Suprapubic skin (tissue), 4 donors: ENCODE measurements around the gene PCDHB6. TPM values are rescaled to one million over a fixed set of nuclear protein-coding genes. Genes with fewer than 3 reads are reported as not detected.
"Not testable (repeated sequence)": the region's sequence is repeated elsewhere in the genome, so short reads cannot be mapped to it uniquely, and the experiment has no call there.

Experiments used
- DNase-seq, 2 donors: peaks; one replicate each; pipeline ENCODE4 v3.0.0-alpha.2; 2019; ENCODE audit warnings: low spot score in 2 of 2
- H3K27ac ChIP-seq: fragments of 200-600 bp; sonication (generic); one replicate; pipeline ENCODE4 v1.5.1; 2019
- H3K27me3 ChIP-seq: fragments of 200-600 bp; sonication (generic); one replicate; pipeline ENCODE4 v1.5.1; 2019
- H3K36me3 ChIP-seq: fragments of 200-600 bp; sonication (generic); one replicate; pipeline ENCODE4 v1.5.1; 2019
- H3K4me1 ChIP-seq: fragments of 200-600 bp; sonication (generic); one replicate; pipeline ENCODE4 v1.5.1; 2019
- H3K4me3 ChIP-seq: fragments of 200-600 bp; sonication (generic); one replicate; pipeline ENCODE4 v1.5.1; 2019; ENCODE audit warnings: mild to moderate bottlenecking
- H3K9me3 ChIP-seq: fragments of 200-600 bp; sonication (generic); one replicate; pipeline ENCODE4 v1.5.1; 2019
- EP300 ChIP-seq: sonication (generic); formaldehyde crosslinking; IDR thresholded peaks from one replicate; pipeline ENCODE4 v1.6.1; 2017; ENCODE audit warnings: antibody characterized with exemption
- POLR2A ChIP-seq, 2 donors: fragments of 450-650 bp; IDR thresholded peaks; one replicate each; pipeline ENCODE4 v1.6.1; 2017; ENCODE audit warnings: antibody characterized with exemption in 2 of 2, mild to moderate bottlenecking in 2 of 2, moderate library complexity in 2 of 2
- POLR2AphosphoS5 ChIP-seq, 3 donors: sonication (generic); formaldehyde crosslinking; IDR thresholded peaks; one replicate each; pipeline ENCODE4 v1.6.1; 2017; ENCODE audit warnings: antibody characterized with exemption in 3 of 3
- WGBS: methylation state at CpG from one replicate; pipeline ENCODE4 v1.1.5; 2018; 5-methylcytosine and 5-hydroxymethylcytosine counted together
- total RNA-seq, 4 donors: library from RNA; depleted of rRNA; stranded (reverse); fragments of >200 nt; gene quantifications; one replicate each; pipeline ENCODE4 v1.1.0, GENCODE V29; 2016
- TF ChIP-seq, protein P1 (sequence below), 2 donors: fragments of 200-600 bp in 1 of 2; fragments of 450-650 bp in 1 of 2; sonication (generic) in 1 of 2; IDR thresholded peaks; one replicate each; pipeline ENCODE4 v1.5.1; 2016 to 2019; ENCODE audit warnings: antibody characterized with exemption in 2 of 2, mild to moderate bottlenecking in 1 of 2, moderate library complexity in 1 of 2

The PCDHB6 gene
- total RNA-seq, 4 donors from 2014 or later, result 0.76 to 2.2 (median 1.7) TPM; not detected in 1

DNA sequence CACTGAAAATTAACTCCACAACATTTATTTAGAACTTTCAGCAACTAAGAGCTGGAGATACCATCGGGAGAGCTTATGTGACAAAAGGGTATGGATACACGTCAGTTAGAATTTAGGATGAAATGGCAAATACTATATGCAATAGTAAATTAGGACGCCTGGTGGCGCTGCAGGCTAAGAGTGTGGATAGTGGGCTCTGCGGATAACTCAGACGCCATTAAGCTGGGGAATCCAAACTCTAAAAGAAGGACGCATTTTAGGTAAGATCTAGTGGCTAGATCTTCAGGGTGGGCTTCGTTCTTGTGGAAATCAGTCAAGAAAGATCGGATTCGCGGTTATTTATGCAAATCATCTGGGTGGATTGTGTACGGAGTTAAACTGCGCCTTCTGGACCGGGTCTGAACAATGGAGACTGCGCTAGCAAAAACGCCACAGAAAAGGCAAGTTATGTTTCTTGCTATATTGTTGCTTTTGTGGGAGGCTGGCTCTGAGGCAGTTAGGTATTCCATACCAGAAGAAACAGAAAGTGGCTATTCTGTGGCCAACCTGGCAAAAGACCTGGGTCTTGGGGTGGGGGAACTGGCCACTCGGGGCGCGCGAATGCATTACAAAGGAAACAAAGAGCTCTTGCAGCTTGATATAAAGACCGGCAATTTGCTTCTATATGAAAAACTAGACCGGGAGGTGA is 14.7 kb upstream of the PCDHB6 start, which contains the start of gene PCDHB5:
TSS of gene PCDHB5 (plus strand) at position 177 of the 688 bp plus-strand sequence. CDS start at position 406, 229 bp downstream.
- no peak for TF ChIP-seq EP300
- no peak for TF ChIP-seq POLR2A (IDR thresholded peaks at IDR 0.05)
- TF ChIP-seq, protein P1, sequence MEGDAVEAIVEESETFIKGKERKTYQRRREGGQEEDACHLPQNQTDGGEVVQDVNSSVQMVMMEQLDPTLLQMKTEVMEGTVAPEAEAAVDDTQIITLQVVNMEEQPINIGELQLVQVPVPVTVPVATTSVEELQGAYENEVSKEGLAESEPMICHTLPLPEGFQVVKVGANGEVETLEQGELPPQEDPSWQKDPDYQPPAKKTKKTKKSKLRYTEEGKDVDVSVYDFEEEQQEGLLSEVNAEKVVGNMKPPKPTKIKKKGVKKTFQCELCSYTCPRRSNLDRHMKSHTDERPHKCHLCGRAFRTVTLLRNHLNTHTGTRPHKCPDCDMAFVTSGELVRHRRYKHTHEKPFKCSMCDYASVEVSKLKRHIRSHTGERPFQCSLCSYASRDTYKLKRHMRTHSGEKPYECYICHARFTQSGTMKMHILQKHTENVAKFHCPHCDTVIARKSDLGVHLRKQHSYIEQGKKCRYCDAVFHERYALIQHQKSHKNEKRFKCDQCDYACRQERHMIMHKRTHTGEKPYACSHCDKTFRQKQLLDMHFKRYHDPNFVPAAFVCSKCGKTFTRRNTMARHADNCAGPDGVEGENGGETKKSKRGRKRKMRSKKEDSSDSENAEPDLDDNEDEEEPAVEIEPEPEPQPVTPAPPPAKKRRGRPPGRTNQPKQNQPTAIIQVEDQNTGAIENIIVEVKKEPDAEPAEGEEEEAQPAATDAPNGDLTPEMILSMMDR (IDR thresholded peaks at IDR 0.05), result no peak
- TF ChIP-seq POLR2AphosphoS5 (IDR thresholded peaks at IDR 0.05), result no peak
- no peak for DNase-seq
- Histone ChIP-seq H3K4me1 (no peaks in the 10 kb centered on the region), H3K36me3 (no peaks in the 10 kb centered on the region), H3K27ac (no peak within 1 kb of the TSS), H3K4me3 (peak within 1 kb of the TSS; percentile 31), H3K27me3 (no peaks in the 10 kb centered on the region), H3K9me3 (peaks cover 23% of the 10 kb centered on the region)
- 23% methylated on average over 22 of the region's 22 CpGs for WGBS

DNA sequence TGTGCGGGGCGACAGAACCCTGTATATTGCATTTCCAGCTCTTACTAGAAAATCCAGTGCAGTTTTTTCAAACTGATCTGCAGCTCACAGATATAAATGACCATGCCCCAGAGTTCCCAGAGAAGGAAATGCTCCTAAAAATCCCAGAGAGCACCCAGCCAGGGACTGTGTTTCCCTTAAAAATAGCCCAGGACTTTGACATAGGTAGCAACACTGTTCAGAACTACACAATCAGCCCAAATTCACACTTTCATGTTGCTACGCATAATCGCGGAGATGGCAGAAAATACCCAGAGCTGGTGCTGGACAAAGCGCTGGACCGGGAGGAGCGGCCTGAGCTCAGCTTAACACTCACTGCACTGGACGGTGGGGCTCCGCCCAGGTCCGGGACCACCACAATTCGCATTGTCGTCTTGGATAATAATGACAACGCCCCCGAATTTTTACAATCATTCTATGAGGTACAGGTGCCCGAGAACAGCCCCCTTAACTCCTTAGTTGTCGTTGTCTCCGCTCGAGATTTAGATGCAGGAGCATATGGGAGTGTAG is 14.1 kb upstream of the PCDHB6 start:
- H3K4me1 ChIP-seq, result no peaks in the 10 kb centered on the region
- H3K36me3 ChIP-seq, result no peaks in the 10 kb centered on the region
- no peak for TF ChIP-seq POLR2AphosphoS5 (IDR thresholded peaks at IDR 0.05)
- TF ChIP-seq, protein P1 (IDR thresholded peaks at IDR 0.05), result no peak
- no peak for TF ChIP-seq POLR2A (IDR thresholded peaks at IDR 0.05)
- TF ChIP-seq EP300, result no peak
- H3K4me3 ChIP-seq, result peak overlapping the region; percentile 31
- H3K27ac ChIP-seq, result no peak overlapping the region
- peaks cover 23% of the 10 kb centered on the region for H3K9me3 ChIP-seq
- DNase-seq, result no peak
- no peaks in the 10 kb centered on the region for H3K27me3 ChIP-seq
- 58% methylated on average over 19 of the region's 19 CpGs for WGBS

DNA sequence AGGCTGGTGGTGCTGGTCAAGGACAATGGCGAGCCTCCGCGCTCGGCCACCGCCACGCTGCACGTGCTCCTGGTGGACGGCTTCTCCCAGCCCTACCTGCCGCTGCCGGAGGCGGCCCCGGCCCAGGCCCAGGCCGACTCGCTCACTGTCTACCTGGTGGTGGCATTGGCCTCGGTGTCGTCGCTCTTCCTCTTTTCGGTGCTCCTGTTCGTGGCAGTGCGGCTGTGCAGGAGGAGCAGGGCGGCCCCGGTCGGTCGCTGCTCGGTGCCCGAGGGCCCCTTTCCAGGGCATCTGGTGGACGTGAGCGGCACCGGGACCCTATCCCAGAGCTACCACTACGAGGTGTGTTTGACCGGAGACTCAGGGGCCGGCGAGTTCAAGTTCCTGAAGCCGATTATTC is 12.5 kb upstream of the PCDHB6 start:
- DNase-seq, H3K4me1 ChIP-seq, H3K36me3 ChIP-seq, H3K27me3 ChIP-seq, H3K4me3 ChIP-seq, H3K27ac ChIP-seq: not testable (repeated sequence)
- H3K9me3 ChIP-seq, result peaks cover 27% of the 10 kb centered on the region
- WGBS, result 43% methylated on average over 5 of the region's 34 CpGs

DNA sequence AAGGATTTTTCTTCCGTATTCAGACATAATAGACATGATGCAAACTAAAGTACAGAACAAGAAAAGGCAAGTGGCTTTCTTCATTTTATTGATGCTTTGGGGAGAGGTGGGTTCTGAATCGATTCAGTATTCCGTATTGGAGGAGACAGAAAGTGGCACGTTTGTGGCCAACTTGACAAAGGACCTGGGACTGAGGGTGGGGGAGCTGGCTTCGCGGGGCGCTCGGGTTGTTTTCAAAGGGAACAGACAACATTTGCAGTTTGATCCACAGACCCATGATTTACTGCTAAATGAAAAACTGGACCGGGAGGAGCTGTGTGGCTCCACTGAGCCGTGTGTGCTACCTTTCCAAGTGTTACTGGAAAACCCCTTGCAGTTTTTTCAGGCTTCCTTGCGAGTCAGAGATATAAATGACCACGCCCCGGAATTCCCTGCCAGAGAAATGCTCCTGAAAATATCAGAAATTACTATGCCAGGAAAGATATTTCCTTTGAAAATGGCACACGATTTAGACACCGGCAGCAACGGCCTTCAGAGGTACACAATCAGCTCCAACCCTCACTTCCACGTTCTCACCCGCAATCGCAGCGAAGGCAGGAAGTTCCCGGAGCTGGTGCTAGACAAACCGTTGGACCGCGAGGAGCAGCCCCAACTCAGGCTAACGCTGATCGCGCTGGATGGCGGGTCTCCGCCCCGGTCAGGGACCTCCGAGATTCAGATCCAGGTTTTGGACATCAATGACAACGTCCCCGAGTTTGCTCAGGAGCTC is 551 bp downstream of the PCDHB6 start:
- Histone ChIP-seq H3K9me3 (peaks cover 9% of the 10 kb centered on the region), H3K36me3 (no peaks in the 10 kb centered on the region), H3K27me3 (no peaks in the 10 kb centered on the region), H3K4me3 (peak overlapping the region; percentile 28), H3K27ac (no peak overlapping the region), H3K4me1 (no peaks in the 10 kb centered on the region)
- TF ChIP-seq, protein P1 (IDR thresholded peaks at IDR 0.05), result no peak
- no peak for TF ChIP-seq POLR2AphosphoS5 (IDR thresholded peaks at IDR 0.05)
- TF ChIP-seq POLR2A (IDR thresholded peaks at IDR 0.05), result no peak
- WGBS, result 44% methylated on average over 33 of the region's 33 CpGs
- DNase-seq, result no peak

DNA sequence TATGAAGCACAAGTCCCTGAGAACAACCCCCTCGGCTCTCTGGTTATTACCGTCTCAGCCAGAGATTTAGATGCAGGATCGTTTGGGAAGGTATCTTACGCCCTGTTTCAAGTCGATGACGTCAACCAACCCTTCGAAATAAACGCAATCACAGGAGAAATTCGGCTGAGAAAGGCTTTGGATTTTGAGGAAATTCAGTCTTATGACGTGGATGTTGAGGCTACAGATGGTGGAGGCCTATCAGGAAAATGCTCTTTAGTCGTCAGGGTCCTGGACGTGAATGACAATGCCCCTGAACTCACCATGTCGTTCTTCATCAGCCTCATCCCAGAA is 1.1 kb downstream of the PCDHB6 start:
- TF ChIP-seq POLR2AphosphoS5 (IDR thresholded peaks at IDR 0.05), result no peak
- TF ChIP-seq, protein P1 (IDR thresholded peaks at IDR 0.05), result no peak
- no peak for TF ChIP-seq EP300
- TF ChIP-seq POLR2A (IDR thresholded peaks at IDR 0.05), result no peak
- no peaks in the 10 kb centered on the region for H3K4me1 ChIP-seq
- no peaks in the 10 kb centered on the region for H3K36me3 ChIP-seq
- H3K4me3 ChIP-seq, result no peak overlapping the region
- 49% methylated on average over 13 of the region's 13 CpGs for WGBS
- peaks cover 14% of the 10 kb centered on the region for H3K9me3 ChIP-seq
- no peak overlapping the region for H3K27ac ChIP-seq
- DNase-seq, result no peak
- no peaks in the 10 kb centered on the region for H3K27me3 ChIP-seq

DNA sequence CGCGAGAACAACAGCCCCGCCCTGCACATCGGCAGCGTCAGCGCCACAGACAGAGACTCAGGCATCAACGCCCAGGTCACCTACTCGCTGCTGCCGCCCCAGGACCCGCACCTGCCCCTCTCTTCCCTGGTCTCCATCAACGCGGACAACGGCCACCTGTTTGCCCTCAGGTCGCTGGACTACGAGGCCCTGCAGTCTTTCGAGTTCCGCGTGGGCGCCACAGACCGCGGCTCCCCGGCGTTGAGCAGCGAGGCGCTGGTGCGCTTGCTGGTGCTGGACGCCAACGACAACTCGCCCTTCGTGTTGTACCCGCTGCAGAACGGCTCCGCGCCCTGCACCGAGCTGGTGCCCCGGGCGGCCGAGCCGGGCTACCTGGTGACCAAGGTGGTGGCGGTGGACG is 1.8 kb downstream of the PCDHB6 start:
- not testable (repeated sequence) for H3K4me3 ChIP-seq, H3K36me3 ChIP-seq, H3K27me3 ChIP-seq, H3K27ac ChIP-seq, H3K4me1 ChIP-seq, DNase-seq
- 34% methylated on average over 15 of the region's 41 CpGs for WGBS
- H3K9me3 ChIP-seq, result peaks cover 20% of the 10 kb centered on the region

DNA sequence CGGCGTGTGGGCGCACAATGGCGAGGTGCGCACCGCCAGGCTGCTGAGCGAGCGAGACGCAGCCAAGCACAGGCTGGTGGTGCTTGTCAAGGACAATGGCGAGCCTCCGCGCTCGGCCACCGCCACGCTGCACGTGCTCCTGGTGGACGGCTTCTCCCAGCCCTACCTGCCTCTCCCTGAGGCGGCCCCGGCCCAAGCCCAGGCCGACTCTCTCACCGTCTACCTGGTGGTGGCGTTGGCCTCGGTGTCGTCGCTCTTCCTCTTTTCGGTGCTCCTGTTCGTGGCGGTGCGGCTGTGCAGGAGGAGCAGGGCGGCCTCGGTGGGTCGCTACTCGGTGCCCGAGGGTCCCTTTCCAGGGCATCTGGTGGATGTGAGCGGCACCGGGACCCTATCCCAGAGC is 2.2 kb downstream of the PCDHB6 start:
- WGBS, result 28% methylated on average over 7 of the region's 36 CpGs
- not testable (repeated sequence) for H3K27me3 ChIP-seq, H3K4me3 ChIP-seq, H3K27ac ChIP-seq, DNase-seq, H3K4me1 ChIP-seq, H3K36me3 ChIP-seq
- H3K9me3 ChIP-seq, result peaks cover 20% of the 10 kb centered on the region
